H7 (cell line): ENCODE measurements around the gene MARCO. TPM values are rescaled to one million over a fixed set of nuclear protein-coding genes. Genes with fewer than 3 reads are reported as not detected.

Experiments
- DNase-seq: peaks from one replicate; pipeline ENCODE4 v3.0.0; 2012
- H3K27me3 ChIP-seq: 2 replicates; pipeline ENCODE4 v1.6.0; 2011; ENCODE audit warnings: mild to moderate bottlenecking, low read length; ENCODE audit not compliant: control insufficient read depth, insufficient read depth
- H3K36me3 ChIP-seq: replicated peaks from 2 replicates; pipeline ENCODE4 v1.5.1; 2011; ENCODE audit warnings: low read length; ENCODE audit not compliant: control insufficient read depth, insufficient read depth
- H3K4me3 ChIP-seq: 2 replicates; pipeline ENCODE4 v1.5.1; 2011; ENCODE audit warnings: low read depth, mild to moderate bottlenecking, control low read depth, low read length, moderate library complexity; ENCODE audit not compliant: insufficient read depth
- total RNA-seq: library from RNA; depleted of rRNA; stranded (reverse); fragments of >200 nt; shearing (Covaris generic); gene quantifications from 2 replicates; pipeline ENCODE4 v1.2.3, GENCODE V29; 2014; rRNA removed

Gene MARCO, protein sequence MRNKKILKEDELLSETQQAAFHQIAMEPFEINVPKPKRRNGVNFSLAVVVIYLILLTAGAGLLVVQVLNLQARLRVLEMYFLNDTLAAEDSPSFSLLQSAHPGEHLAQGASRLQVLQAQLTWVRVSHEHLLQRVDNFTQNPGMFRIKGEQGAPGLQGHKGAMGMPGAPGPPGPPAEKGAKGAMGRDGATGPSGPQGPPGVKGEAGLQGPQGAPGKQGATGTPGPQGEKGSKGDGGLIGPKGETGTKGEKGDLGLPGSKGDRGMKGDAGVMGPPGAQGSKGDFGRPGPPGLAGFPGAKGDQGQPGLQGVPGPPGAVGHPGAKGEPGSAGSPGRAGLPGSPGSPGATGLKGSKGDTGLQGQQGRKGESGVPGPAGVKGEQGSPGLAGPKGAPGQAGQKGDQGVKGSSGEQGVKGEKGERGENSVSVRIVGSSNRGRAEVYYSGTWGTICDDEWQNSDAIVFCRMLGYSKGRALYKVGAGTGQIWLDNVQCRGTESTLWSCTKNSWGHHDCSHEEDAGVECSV
- not detected in 2 replicates for total RNA-seq

GRCh38 chr2:118942031-118942430 lies at the start of gene MARCO:
MARCO (plus strand) TSS chr2:118942194; CDS start chr2:118942301, 107 bp downstream.
- no peak for DNase-seq

DNA sequence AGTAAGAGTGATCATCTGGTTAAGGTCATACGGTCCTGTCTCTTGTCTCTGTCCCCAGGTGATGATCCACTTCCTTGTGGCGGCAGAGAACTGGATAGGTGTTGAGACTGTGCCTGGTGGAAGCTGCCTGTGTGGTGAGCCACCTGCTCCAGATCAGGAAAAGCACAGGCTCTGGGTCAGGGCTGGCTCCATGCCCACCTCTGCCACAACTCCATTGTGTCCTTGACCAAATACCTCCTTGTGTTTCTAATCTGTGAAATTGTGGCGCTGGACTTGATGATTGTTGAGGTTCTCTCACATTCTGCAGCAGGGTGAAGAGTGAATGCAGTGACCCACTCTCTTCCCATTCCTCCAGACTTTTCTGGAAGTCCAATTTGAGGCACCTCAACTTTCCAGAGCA lies 48.9 kb upstream of the MARCO start:
- DNase-seq: no peak
- H3K4me3 ChIP-seq: no peak overlapping the region

More at GRCh38 chr2:118942031-118942430, at the start of gene MARCO:
- H3K27me3 ChIP-seq: no peaks in the 10 kb centered on the region
- H3K4me3 ChIP-seq: no peak within 1 kb of the TSS
- H3K36me3 ChIP-seq: no peaks in the 10 kb centered on the region

DNA sequence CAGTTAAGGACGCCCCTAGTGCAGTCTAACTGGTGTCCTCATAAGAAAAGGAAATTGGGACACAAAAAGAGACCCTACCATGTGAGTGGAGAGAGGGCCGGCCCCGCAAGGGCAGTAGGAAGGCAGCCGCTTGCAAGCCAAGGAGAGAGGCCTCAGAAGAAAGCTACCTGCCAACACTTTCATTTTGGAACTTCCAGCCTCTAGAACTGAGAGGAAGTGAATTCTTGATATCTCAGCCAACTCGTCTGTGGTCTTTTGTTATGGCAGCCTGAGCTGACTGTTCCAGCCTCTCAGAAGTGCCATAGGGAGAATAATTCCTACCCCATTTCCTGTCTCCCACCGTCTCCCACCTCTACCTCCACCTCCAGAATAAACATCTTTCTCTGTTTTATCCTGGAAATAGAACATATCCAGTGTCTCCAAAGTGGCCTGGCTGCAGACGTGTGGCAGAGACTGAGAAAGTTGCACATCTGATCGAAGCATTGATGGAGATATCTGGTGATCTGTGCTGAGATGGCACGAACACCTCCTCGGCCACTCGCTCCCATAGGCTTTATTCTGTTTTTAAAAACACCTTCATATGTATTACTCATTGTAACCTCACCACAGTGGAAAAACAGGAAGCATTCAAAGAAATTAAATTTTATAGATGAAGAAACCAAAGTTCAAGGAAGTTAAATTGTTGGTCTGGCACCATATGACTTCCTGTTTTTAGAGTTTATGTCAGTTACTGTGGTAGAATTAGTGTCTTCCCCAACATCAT lies 39.5 kb upstream of the MARCO start:
- H3K27me3 ChIP-seq: no peaks in the 10 kb centered on the region
- no peaks in the 10 kb centered on the region for H3K36me3 ChIP-seq
- H3K4me3 ChIP-seq: no peak overlapping the region
- DNase-seq: no peak

More for the DNA sequence above, 48.9 kb upstream of the MARCO start:
- no peaks in the 10 kb centered on the region for H3K36me3 ChIP-seq
- no peaks in the 10 kb centered on the region for H3K27me3 ChIP-seq

DNA sequence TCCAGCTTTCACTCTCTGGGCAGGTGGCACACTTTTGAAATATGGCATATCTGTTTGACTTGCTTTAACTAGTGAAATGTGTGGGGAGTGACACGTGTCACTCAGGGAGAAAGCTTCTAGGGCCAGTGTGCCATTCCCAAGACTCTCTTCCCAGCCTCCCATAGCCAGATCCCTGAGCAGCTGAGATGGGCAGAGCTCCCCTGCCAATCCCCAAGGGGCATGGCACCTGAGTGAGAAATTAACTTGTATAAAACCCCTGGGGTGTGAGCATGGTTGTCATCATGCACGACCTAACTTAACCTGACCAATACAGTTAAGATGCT lies 39.0 kb upstream of the MARCO start:
- H3K4me3 ChIP-seq: no peak overlapping the region
- H3K36me3 ChIP-seq: no peaks in the 10 kb centered on the region
- DNase-seq: no peak
- H3K27me3 ChIP-seq: no peaks in the 10 kb centered on the region

GRCh38 chr2:118903551-118904479 lies 38.2 kb upstream of the MARCO start:
- Histone ChIP-seq H3K36me3 (no peaks in the 10 kb centered on the region), H3K27me3 (no peaks in the 10 kb centered on the region)
- no peak for DNase-seq

DNA sequence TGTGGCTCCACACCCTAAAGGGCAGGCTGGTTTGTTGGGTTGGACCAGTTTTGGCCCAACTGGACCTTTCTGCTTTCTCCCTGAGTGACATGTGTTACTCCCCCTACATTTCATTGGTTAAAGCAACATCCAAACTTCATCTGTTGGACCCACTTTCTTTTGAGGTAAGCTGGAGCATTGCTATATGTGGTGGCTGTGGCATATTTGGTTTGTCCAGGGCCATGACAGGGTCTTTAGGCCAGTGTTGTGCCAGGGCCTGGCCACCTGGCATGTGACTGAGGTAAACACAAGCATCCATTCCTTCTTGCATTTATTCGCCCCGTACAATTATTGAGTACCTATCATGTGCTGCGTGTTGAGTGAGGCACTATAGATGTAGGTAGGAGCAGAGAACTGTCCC lies 36.8 kb upstream of the MARCO start:
- Histone ChIP-seq H3K27me3 (no peaks in the 10 kb centered on the region), H3K4me3 (no peak overlapping the region), H3K36me3 (no peaks in the 10 kb centered on the region)
- DNase-seq: no peak

More at GRCh38 chr2:118903551-118904479, 38.2 kb upstream of the MARCO start:
- no peak overlapping the region for H3K4me3 ChIP-seq

- Histone ChIP-seq H3K27me3 (no peaks in the 10 kb centered on the region), H3K4me3 (no peak overlapping the region), H3K36me3 (no peaks in the 10 kb centered on the region)
- no peak for DNase-seq
Observed at GRCh38 chr2:118906186-118906585, 35.8 kb upstream of the MARCO start.

- H3K36me3 ChIP-seq: no peaks in the 10 kb centered on the region
- no peak overlapping the region for H3K4me3 ChIP-seq
- no peaks in the 10 kb centered on the region for H3K27me3 ChIP-seq
- no peak for DNase-seq
Observed at GRCh38 chr2:118907759-118908158, 34.2 kb upstream of the MARCO start.

DNA sequence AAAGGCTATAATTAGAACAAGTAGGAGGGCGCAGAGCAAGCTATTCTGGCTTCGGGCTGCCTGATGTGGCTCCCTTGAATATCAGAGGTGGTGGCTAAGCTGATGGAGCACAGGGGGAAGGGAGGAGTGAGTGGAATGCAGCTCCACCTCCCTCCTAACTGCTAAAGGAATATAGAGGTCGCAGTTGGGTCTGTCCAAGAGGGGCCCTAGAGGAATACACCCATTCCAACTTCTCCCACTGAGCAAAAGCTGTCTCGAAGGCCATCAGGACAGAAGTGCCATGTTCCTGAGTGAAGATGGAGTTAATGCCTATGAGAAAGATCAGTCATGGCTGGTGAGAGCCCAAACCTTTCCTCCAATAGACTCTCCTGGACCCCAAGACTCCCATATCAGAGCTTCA lies 32.8 kb upstream of the MARCO start:
- H3K36me3 ChIP-seq: no peaks in the 10 kb centered on the region
- H3K4me3 ChIP-seq: no peak overlapping the region
- DNase-seq: no peak
- H3K27me3 ChIP-seq: no peaks in the 10 kb centered on the region

GRCh38 chr2:118911166-118911856 lies 30.7 kb upstream of the MARCO start:
- no peak for DNase-seq
- Histone ChIP-seq H3K27me3 (no peaks in the 10 kb centered on the region), H3K4me3 (no peak overlapping the region), H3K36me3 (no peaks in the 10 kb centered on the region)

- no peak for DNase-seq
- no peak overlapping the region for H3K4me3 ChIP-seq
- no peaks in the 10 kb centered on the region for H3K36me3 ChIP-seq
- no peaks in the 10 kb centered on the region for H3K27me3 ChIP-seq
Observed at GRCh38 chr2:118911936-118912335, 30.1 kb upstream of the MARCO start.

GRCh38 chr2:118913131-118913802 lies 28.7 kb upstream of the MARCO start:
- Histone ChIP-seq H3K36me3 (no peaks in the 10 kb centered on the region), H3K27me3 (no peaks in the 10 kb centered on the region), H3K4me3 (no peak overlapping the region)
- DNase-seq: no peak

DNA sequence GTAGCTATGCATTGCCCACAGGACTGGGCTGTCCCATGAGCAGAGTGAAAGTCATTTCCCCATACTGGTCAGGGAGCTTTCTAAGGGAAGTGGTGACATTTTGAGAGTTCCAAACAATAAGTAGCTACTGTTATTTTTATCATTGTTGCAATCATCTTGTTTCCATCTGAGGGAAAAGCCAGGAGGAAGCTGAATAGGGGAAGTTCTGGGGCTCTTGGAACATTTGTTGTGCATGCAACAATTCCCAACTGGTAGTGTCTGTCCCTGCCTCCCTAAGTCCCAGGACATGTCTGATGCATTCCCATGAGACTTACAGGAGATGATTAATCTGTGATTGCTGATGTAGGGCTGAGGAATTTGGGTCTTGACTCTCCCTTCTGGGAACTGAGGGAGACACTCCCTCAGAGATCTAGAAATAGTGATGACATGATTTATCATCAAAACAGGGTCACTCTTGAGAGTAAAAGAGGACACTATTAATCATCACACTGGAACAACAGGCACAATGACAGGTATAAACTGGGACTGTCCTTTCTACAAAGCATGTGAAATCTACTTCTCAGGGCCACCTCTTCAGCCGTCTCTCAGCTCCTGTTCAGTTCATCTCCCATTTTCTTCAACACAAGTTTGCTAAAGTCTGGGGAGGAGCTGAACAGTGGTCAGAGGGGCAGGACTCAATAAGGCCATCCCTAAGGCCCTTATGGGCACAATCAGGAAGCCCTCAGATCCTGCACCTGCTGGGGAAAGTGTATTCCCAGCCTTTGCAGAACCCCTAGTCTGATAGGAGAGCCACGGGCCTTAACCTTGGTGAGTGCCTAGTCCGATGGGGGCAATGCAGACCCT lies 28.0 kb upstream of the MARCO start:
- H3K36me3 ChIP-seq: no peaks in the 10 kb centered on the region
- H3K4me3 ChIP-seq: no peak overlapping the region
- H3K27me3 ChIP-seq: no peaks in the 10 kb centered on the region
- no peak for DNase-seq
